H1 (cell line): ENCODE results near the gene THBS1. TPM values are rescaled to one million over a fixed set of nuclear protein-coding genes. Genes with fewer than 3 reads are reported as not detected.

Experiments used
- ATF3 ChIP-seq: IDR thresholded peaks from 2 replicates; pipeline ENCODE4 v1.6.1; 2011; ENCODE audit warnings: low read depth, mild to moderate bottlenecking, low read length; ENCODE audit not compliant: insufficient read depth
- CHD7 ChIP-seq: fragments of 300-600 bp; sonication (generic); IDR thresholded peaks from 2 replicates; pipeline ENCODE4 v1.7.1; 2012; ENCODE audit warnings: low read length, moderate library complexity, mild to moderate bottlenecking, inconsistent platforms; ENCODE audit not compliant: insufficient replicate concordance
- HDAC6 ChIP-seq: IDR thresholded peaks from one replicate; pipeline ENCODE4 v1.7.1; 2012; ENCODE audit warnings: low read depth, mild to moderate bottlenecking, inconsistent platforms, low read length, moderate library complexity
- JUND ChIP-seq: IDR thresholded peaks from 2 replicates; pipeline ENCODE4 v1.6.1; 2011; ENCODE audit warnings: mild to moderate bottlenecking, improper control_type of control experiment, low read length
- KDM5A ChIP-seq: fragments of 200-600 bp; IDR thresholded peaks from 2 replicates; pipeline ENCODE4 v1.7.1; 2012; ENCODE audit warnings: mild to moderate bottlenecking, low read length, inconsistent platforms, mixed read lengths
- RXRA ChIP-seq: IDR thresholded peaks from 2 replicates; pipeline ENCODE4 v1.6.1; 2011; ENCODE audit warnings: low read depth, mild to moderate bottlenecking, low read length, moderate library complexity; ENCODE audit not compliant: insufficient read depth
- polyA plus RNA-seq, 7 experiments: library from polyadenylated mRNA; depleted of rRNA in 3 of 7; stranded (reverse) in 5 of 7; unstranded in 2 of 7; fragments of >200 nt in 5 of 7; fragments of 200-250 nt in 2 of 7; gene quantifications; 1 replicate in 5 of 7; 2 replicates in 1 of 7; 4 replicates in 1 of 7; pipeline versions ENCODE4 v1.2.1 to v1.2.3, GENCODE V29; 2011 to 2013; ENCODE audit warnings: missing spikeins in 2 of 7, mixed read lengths in 2 of 7
- total RNA-seq: library from RNA; stranded (reverse); fragmentation: NEBNext Ultra II Directional; extraction: Animal tissue kit (Norgen Biotek cat#: 25700); gene quantifications from 2 replicates; pipeline ENCODE4 v1.2.1, GENCODE V29; 2021
- TF ChIP-seq, protein P1 (sequence below): IDR thresholded peaks from 2 replicates; pipeline ENCODE4 v1.6.1; 2012; ENCODE audit warnings: inconsistent platforms
- TF ChIP-seq, protein P2 (sequence below): IDR thresholded peaks from 2 replicates; pipeline ENCODE4 v1.6.1; 2012; ENCODE audit warnings: low read length, inconsistent platforms

The THBS1 gene
- total and polyA plus RNA-seq, 2 of the 8 experiments (the other 6 are each of a cell fraction or from before 2014, with no cell fraction given) = 10.3 to 63.3 TPM

GRCh38 chr15:39581242-39581792 lies 438 bp downstream of the THBS1 start (continued):
- TF ChIP-seq, protein P1, sequence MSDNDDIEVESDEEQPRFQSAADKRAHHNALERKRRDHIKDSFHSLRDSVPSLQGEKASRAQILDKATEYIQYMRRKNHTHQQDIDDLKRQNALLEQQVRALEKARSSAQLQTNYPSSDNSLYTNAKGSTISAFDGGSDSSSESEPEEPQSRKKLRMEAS = no peak
- TF ChIP-seq KDM5A (no peak), HDAC6 (no peak), RXRA (no peak), CHD7 (peak; percentile 45), JUND (no peak), ATF3 (no peak)
- TF ChIP-seq, protein P2, sequence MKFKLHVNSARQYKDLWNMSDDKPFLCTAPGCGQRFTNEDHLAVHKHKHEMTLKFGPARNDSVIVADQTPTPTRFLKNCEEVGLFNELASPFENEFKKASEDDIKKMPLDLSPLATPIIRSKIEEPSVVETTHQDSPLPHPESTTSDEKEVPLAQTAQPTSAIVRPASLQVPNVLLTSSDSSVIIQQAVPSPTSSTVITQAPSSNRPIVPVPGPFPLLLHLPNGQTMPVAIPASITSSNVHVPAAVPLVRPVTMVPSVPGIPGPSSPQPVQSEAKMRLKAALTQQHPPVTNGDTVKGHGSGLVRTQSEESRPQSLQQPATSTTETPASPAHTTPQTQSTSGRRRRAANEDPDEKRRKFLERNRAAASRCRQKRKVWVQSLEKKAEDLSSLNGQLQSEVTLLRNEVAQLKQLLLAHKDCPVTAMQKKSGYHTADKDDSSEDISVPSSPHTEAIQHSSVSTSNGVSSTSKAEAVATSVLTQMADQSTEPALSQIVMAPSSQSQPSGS = peak; percentile 58; the same call in 1 of the 2 replicates
